Psoas muscle (tissue), 8 donors: Measurements from ENCODE around the gene CACNA1S. TPM values are rescaled to one million over a fixed set of nuclear protein-coding genes. Genes with fewer than 3 reads are reported as not detected.

ENCODE experiments used
- ATAC-seq, 4 donors: fragments of 200-7000 bp; cut with Tn5 transposase; one replicate each; pipeline ENCODE4 v1.9.1; 2020; ENCODE audit warnings: moderate library complexity in 3 of 4, mild to moderate bottlenecking in 2 of 4
- DNase-seq, 2 donors: peaks; one replicate each; pipeline ENCODE4 v3.0.0-alpha.2; 2020
- H3K27ac ChIP-seq: fragments of 200-600 bp; one replicate; pipeline ENCODE4 v1.8.0; 2022
- H3K27me3 ChIP-seq, 3 donors: fragments of 200-600 bp in 1 of 3; one replicate each; pipeline versions ENCODE4 v1.6.1 to v1.8.0; 2013 to 2022; ENCODE audit warnings: low read length in 2 of 3, mild to moderate bottlenecking in 2 of 3, moderate library complexity in 1 of 3; ENCODE audit not compliant: insufficient read depth in 3 of 3
- H3K36me3 ChIP-seq, 2 donors: fragments of 200-600 bp in 1 of 2; one replicate each; pipeline versions ENCODE4 v1.6.1 to v1.8.0; 2013 to 2022; ENCODE audit warnings: low read depth in 1 of 2, mild to moderate bottlenecking in 1 of 2, moderate library complexity in 1 of 2; ENCODE audit not compliant: insufficient read depth in 1 of 2
- H3K4me1 ChIP-seq: fragments of 200-600 bp; one replicate; pipeline ENCODE4 v1.8.0; 2022
- H3K4me3 ChIP-seq: fragments of 200-600 bp; one replicate; pipeline ENCODE4 v1.8.0; 2022; ENCODE audit warnings: mild to moderate bottlenecking
- H3K9me3 ChIP-seq: fragments of 200-600 bp; one replicate; pipeline ENCODE4 v1.8.0; 2022
- CTCF ChIP-seq: fragments of 200-600 bp; IDR thresholded peaks from one replicate; pipeline ENCODE4 v1.8.0; 2022; ENCODE audit warnings: antibody characterized with exemption
- WGBS, 3 donors: extraction: QIAGEN DNeasy Blood & Tissue Kit; methylation state at CpG; one replicate each; pipeline versions ENCODE4 v1.1.6 to v1.1.7; 2013; 5-methylcytosine and 5-hydroxymethylcytosine counted together
- intact Hi-C, 2 donors: fragments of 100-400 bp; cut with DNase I; formaldehyde crosslinking; loops; one replicate each; pipeline versions ENCODE4 v1.11.0 to v1.14.2; 2022
- polyA plus RNA-seq, 3 donors: library from polyadenylated mRNA; stranded (reverse); fragments of 200-250 nt; gene quantifications; one replicate each; pipeline ENCODE4 v1.2.3, GENCODE V29; 2013
- total RNA-seq, 4 donors: library from RNA; stranded (reverse); fragmentation: NEBNext Ultra II Directional in 2 of 4; extraction: Animal tissue kit (Norgen Biotek cat#: 25700) in 2 of 4; gene quantifications; one replicate each; pipeline versions ENCODE4 v1.2.1 to v1.2.4, GENCODE V29; 2021 to 2023
- donor health status: healthy with polysubstance abuse.
- donor health status: DM: no; HTN: no; CAD: no; lungs with moderate emphysema.
- donor health status: Bipolar disorder and iron deficiency.
- donor health status: healthy.
- donor health status: DM: yes; HTN: yes; CAD: no.
- donor health status: DM: no; HTN: no; CAD: no.
- donor health status: DM: no; HTN: no; CAD: no.
- donor health status: DM: yes; HTN: yes; CAD: no.

The CACNA1S gene
- total and polyA plus RNA-seq, 7 donors = 11.9 to 269 (median 56.3) TPM

DNA sequence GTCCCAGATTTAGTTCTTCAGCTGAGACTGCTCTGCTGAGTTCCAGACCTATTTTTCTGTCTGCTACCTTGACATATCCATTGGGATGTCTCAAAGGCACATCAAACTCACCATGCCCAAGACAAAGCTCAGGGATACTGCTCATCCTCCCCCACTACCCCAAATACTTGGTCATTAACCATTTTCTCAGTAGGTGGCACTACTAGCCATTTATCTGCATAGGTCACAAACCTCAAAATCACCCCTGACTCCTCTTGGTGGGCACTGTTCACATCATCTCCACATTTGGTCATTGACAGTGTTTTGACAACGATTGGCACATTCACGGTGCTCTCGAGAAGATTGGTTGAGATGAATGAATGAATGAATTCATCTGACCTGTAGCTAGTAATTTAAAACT lies 32.1 kb downstream of the CACNA1S start:
- Histone ChIP-seq H3K27me3 (no peaks in the 10 kb centered on the region), H3K4me3 (no peak overlapping the region), H3K36me3 (peaks cover 0 to 100% of the 10 kb centered on the region in 2 donors), H3K4me1 (no peaks in the 10 kb centered on the region), H3K9me3 (no peaks in the 10 kb centered on the region), H3K27ac (no peak overlapping the region)
- DNase-seq (no peak), ATAC-seq (no peak)
- intact Hi-C loops = no loop called here
- no peak for TF ChIP-seq CTCF
- 70 to 86% (median 74%) methylated on average over 3 of the region's 3 CpGs for WGBS, 3 donors

- peaks cover 0 to 100% of the 10 kb centered on the region in 2 donors for H3K36me3 ChIP-seq
- H3K4me3 ChIP-seq = no peak overlapping the region
- no peak overlapping the region for H3K27ac ChIP-seq
- no peak for ATAC-seq
- no peak for TF ChIP-seq CTCF
- H3K4me1 ChIP-seq = no peaks in the 10 kb centered on the region
- WGBS, 3 donors = 88 to 92% (median 88%) methylated on average over 17 of the region's 17 CpGs
- no peaks in the 10 kb centered on the region for H3K27me3 ChIP-seq
- no peaks in the 10 kb centered on the region for H3K9me3 ChIP-seq
- intact Hi-C loops = no loop called here
- no peak for DNase-seq
These were observed 34.5 kb downstream of the CACNA1S start for GRCh38 chr1:201077736-201078135.

DNA sequence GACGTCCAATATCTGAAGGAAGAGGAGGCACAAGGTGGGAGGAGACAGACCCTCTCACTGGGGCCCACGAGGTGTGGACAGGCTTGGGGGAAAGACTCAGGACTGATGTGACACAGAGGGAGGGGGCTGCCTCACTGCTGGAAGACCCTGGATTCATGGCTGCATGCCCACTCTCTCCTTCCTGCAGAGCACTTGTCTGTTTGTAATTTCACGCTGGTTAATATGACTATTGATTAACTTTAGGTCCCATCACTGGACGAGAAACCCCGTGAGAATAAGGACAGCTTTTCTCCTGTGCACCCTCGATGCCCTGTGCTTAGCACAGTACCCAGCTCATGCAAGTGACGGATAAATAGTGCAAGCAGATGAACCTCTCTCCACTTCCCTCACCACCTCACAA lies 35.1 kb downstream of the CACNA1S start:
- no peak overlapping the region for H3K4me3 ChIP-seq
- no peaks in the 10 kb centered on the region for H3K4me1 ChIP-seq
- ATAC-seq (no peak), DNase-seq (no peak)
- no peaks in the 10 kb centered on the region for H3K9me3 ChIP-seq
- peaks cover 0 to 100% of the 10 kb centered on the region in 2 donors for H3K36me3 ChIP-seq
- no peak for TF ChIP-seq CTCF
- intact Hi-C loops = no loop called here
- WGBS, 3 donors = 76 to 80% (median 76%) methylated on average over 7 of the region's 7 CpGs
- no peaks in the 10 kb centered on the region for H3K27me3 ChIP-seq
- no peak overlapping the region for H3K27ac ChIP-seq

- no peak overlapping the region for H3K4me3 ChIP-seq
- no peaks in the 10 kb centered on the region for H3K27me3 ChIP-seq
- ATAC-seq = no peak
- intact Hi-C loops = no loop called here
- H3K27ac ChIP-seq = no peak overlapping the region
- 73 to 83% (median 77%) methylated on average over 7 of the region's 7 CpGs for WGBS, 3 donors
- H3K36me3 ChIP-seq = peaks cover 0 to 100% of the 10 kb centered on the region in 2 donors
- H3K4me1 ChIP-seq = no peaks in the 10 kb centered on the region
- no peak for DNase-seq
- TF ChIP-seq CTCF = no peak
- no peaks in the 10 kb centered on the region for H3K9me3 ChIP-seq
These were observed 36.1 kb downstream of the CACNA1S start for GRCh38 chr1:201076092-201076491.

DNA sequence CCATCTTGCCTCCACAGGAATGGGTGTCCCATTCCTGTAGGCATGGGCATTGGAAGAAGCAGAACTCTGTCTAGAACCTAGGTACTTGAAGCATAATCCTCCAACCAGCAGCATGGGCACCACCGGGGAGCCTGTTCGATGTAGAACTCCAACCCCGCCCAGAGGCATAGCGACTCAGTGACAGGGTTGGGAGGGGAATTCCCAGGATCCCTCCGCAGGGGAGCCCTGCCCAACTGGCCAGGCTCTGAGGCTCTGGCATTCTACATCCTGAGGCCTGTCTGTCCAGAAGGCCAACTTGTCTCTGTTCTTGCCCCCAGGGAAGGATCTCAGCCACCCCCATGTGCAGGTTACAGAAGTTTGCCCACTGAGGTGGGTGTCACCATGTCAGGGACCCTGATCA lies 38.2 kb downstream of the CACNA1S start:
- no peak for TF ChIP-seq CTCF
- Histone ChIP-seq H3K27me3 (no peaks in the 10 kb centered on the region), H3K9me3 (no peaks in the 10 kb centered on the region), H3K36me3 (peaks cover 0 to 100% of the 10 kb centered on the region in 2 donors), H3K4me3 (no peak overlapping the region), H3K27ac (no peak overlapping the region), H3K4me1 (no peaks in the 10 kb centered on the region)
- no peak for DNase-seq
- no peak for ATAC-seq
- 67 to 89% (median 87%) methylated on average over 5 of the region's 5 CpGs for WGBS, 3 donors
- intact Hi-C loops = no loop called here
